DMS53 treated with DMSO at 0.1 percent for 48 hours (cell line): ENCODE results near the gene HASPIN.

ENCODE experiments used
- DNase-seq: peaks from one replicate; lab custom pipeline; 2025; ENCODE audit not compliant: unreplicated experiment; lab: John Stamatoyannopoulos, UW

HASPIN gene

DNA sequence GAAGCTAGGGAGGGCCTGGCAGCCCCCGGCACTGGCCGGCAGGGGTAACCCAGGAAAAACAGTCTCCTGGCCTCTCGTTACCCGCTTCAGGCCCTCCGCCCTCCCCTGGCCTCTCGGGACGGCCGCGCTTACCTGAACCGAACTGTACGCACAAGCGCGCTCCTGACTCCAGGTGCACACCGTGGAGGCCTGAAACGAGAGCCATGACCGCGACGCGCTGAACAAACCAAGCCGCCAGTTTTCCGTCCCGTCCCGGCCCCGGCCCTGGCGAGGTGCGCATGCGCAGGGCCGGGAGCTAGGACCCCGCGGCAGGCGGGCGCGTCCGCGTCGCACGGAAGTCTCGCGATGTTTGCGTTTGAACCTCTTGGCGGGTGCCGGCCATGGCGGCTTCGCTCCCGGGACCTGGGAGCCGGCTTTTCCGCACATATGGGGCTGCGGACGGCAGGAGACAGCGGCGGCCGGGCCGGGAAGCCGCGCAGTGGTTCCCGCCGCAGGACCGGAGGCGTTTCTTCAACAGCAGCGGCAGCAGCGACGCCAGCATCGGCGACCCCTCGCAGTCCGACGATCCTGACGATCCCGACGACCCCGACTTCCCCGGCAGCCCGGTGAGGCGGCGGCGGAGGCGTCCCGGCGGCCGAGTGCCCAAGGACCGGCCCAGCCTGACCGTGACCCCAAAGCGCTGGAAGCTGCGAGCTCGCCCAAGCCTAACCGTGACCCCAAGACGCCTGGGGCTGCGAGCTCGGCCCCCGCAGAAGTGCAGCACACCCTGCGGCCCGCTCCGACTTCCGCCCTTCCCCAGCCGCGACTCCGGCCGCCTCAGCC lies at the start of gene HASPIN:
TSS of gene HASPIN (plus strand) at position 348 of the 822 bp plus-strand sequence. CDS start at position 381, 33 bp downstream.
- peak; percentile 62 for DNase-seq

DNA sequence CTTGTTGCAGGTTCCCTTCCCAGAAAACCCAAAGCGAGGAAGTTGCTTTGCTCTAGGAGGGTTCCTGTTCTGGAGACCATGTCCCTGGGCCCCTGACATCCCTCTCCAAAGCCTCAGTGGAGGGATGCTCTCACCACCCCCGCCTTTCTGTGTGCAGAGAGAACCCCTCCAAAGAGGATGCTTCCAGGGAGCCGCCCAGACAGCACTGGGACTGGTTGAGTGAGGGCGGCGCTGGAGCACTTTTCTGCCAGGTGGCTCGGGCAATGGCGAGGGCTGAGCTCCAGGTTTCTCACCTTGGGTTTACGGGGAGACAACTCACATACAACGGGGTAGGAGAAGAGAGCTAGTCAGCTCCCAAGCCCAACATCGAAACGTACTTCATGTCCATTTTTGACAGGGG lies 47.8 kb upstream of the HASPIN start:
- DNase-seq, result no peak

GRCh38 chr17:3678095-3678820 lies 45.4 kb upstream of the HASPIN start:
- DNase-seq, result no peak

- DNase-seq, result no peak
Measured at GRCh38 chr17:3678821-3679530, 44.7 kb upstream of the HASPIN start.

DNA sequence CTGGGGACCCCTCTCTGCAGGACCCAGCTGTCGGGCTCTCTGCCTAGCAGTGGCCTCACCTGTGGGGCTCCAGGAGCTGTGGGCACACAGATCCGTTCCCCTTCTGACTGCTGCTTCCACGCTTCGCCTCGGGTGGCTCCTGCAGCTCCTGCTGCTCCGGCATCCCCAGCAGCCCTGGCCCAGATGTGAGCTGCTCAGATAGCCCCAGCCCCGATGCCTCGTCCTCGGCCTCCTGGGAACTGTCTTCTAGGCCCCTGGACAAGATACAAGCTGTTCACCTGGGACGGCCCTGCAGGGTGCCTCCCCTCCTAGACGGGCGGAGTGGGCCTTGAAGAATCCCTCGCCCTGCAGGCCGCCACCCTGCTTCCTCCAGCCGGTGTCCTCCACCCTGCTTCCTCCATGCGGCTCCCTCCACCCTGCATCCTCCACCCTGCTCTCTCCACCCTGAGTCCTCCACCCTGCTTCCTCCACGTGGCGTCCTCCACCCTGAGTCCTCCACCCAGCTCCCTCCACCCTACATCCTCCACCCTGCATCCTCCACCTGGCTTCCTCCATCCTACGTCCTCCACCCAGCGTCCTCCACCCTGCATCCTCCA lies 44.1 kb upstream of the HASPIN start:
- no peak for DNase-seq

DNA sequence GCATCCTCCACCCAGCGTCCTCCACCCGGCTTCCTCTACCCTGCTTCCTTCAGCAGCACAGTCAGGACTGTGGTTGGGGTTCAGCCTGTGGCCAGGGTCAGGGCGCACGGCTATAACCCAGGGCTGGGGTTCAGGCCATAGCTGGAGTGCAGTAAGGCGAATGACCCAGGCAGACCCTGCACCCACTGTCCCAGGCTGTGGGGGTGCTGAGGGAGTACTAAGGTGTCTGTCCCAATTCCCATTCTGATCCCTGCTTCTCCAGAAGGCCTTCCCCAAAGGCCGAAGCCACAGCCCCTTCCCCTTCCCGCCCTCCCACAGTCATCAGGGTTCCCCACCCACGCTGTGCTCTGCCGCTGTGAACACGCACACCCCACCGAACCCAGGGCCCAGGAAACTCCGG lies 42.6 kb upstream of the HASPIN start:
- no peak for DNase-seq

DNA sequence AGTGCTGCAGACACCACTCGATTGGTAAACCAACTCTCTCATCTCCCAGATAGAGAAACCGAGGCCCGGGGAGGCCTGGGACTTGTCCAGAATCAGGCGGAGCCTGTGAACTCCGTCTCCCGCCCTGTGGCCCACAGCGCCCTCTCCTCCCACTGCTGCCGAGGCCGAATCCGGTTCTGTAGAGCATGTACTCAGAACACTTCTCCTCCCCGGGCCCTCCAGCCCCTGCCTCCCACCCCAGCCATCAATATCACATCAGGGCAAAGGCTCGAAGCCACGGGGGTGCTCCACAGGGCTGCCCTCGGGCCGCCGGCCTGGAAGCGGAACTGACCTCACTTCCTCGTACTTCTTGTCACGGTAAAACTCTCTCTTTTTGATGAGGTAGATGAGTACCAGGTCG lies 42.1 kb upstream of the HASPIN start:
- no peak for DNase-seq

DNA sequence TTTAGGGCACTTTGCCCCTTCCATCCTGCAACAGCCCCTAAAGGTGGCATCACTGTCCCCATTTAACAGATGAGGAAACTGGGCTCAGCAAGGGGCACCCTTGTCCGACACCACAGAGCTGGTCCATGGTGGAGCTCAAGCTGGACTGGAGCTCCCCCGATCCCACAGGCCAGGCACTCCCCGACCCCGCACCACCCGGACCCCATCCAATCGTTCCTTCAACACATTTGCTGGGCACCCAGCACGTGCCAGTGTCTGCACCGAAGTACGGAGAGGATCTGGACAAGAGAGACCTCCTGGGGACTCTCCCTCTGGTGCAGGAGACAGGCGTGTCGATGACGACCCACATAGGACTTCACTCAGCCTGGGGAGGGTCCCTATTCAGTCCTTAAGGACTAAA lies 41.7 kb upstream of the HASPIN start:
- no peak for DNase-seq

GRCh38 chr17:3683054-3683511 lies 40.6 kb upstream of the HASPIN start:
- no peak for DNase-seq

DNA sequence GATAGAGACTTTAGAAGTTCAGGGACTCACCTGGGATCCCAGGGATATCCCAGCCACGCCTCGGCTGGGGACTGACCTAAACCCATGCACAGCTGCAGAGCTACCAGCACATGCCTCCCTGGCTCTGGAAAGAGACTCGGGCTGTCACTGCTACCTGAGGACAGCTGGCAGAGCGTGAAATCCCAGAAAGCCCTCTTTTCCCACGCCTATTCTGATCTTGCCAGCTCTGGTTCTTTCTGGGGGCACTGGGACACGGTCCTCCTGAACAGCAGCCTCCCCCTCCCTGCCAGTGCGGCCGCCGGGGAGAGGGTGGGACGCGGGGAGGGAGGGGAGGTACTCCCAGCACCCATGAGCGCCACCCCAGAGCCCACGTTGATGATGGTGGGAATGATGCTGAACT lies 38.5 kb upstream of the HASPIN start:
- no peak for DNase-seq

GRCh38 chr17:3688027-3688553 lies 35.6 kb upstream of the HASPIN start:
- no peak for DNase-seq

DNA sequence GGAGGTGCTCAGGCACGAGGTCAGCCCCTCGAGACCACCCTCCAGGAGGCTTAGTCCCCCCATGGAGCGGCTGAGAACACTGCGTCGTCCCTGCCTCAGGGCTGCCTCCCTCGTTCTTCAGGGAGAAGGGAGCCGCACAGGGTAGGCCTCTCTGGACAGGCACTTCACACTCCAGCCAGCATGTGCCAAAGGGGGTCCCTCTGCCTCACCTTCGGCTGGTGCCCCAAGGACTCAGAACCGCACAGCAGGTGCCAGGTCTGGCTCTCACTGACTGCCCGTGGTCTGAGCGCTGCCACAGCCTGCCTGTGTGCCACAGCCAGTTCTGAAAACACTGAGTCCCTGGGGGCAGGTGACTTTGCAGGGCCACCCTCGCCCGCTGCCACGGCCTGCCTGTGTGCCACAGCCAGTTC lies 34.8 kb upstream of the HASPIN start:
- DNase-seq, result no peak

DNA sequence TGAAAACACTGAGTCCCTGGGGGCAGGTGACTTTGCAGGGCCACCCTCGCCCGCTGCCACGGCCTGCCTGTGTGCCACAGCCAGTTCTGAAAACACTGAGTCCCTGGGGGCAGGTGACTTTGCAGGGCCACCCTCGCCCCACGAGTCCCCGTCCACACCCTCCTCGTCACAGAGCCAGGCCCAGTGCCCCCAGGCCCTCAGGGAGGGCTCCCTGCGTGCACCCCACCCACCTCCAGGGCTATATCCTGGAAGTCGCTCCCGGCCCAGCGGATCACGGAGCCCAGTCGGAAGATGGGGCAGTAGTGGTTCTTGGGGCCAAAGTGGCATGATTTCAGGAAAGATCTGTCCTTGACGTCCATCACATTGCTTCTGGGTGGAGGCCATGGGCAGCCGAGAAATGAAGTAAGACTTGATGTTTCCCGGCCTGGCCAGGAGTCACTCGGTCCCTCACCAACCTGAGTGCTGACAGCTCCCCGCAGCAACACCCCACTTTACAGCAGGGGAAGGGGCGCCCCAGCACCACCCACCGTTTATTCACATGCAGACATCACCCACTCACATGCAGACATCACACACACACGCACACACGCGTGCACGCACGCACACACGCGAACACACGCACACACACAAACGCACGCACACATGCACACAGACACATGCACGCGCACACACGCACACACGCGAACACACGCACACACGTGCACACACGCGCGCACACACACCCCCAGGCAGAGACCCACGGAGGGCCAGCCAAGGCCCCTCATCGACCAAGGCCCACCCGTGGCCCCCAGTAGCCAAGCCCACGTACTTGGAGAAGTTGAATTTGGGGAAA lies 34.2 kb upstream of the HASPIN start:
- no peak for DNase-seq

- no peak for DNase-seq
Measured at GRCh38 chr17:3690094-3690715, 33.5 kb upstream of the HASPIN start.

- DNase-seq, result no peak
Measured at GRCh38 chr17:3691617-3692067, 32.1 kb upstream of the HASPIN start.

GRCh38 chr17:3692346-3692745 lies 31.4 kb upstream of the HASPIN start:
- no peak for DNase-seq

DNA sequence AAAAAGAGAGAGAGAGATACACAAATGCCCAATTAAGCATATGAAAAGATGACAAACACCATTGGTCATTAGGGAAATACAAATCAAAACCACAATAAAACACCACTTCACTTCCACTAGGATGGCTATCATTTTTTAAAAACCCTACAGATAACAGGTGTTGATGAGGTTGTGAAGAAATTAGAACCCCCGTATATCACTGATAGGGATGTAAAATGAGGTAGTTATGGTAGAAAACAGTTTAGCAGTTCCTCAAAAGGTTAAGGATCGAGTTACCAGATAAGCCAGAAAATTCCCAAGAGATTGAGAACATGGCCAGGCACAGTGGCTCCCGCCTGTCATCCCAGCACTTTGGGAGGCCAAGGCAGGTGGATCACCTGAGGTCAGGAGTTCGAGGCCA lies 30.6 kb upstream of the HASPIN start:
- no peak for DNase-seq

DNA sequence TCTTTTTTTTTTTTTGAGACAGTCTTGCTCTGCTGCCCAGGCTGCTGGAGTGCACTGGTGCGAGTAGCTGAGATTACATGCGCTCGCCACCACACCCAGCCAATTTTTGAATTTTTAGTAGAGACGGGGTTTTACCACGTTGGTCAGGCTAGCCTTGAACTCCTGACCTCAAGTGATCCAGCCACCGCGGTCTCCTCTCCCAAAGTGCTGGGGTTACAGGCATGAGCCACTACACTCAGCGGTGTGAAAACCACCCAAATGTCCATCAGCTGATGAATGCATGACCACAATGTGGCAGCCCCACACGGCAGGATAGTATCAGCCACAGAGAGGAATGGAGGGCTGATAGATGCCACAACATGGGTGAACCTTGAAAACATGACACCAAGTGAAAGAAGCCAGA lies 29.9 kb upstream of the HASPIN start:
- no peak for DNase-seq

DNA sequence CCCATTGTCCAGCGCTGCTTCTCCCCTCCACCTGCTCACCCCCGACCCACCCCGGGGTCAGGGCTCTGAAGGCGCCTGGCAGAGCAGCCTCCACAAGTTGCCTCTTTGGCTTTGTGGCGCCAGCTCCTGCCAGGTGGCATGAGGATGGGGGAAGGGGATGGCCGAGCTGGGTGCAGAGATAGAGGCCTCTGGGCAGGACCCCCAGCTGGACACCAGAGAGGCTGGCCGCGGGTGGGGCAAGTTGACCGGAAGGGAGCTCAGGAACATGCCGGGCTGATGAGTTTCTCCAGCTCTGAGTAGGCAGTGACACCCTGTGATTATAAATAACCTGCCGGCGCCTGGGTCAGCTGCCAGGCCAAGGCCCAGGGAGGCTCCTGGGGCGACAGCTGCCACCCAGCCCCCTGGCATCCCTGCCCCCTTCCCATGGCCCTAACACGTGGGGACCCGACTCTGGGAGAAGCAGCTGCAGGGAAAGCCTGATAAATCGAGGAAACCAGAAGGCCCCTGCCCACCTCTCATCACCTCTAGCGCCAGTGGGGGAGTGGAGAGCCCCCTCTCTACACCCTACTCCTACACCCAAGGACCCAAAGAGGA lies 28.5 kb upstream of the HASPIN start:
- DNase-seq, result peak; percentile 3
